ENCODE data around the gene NR0B2.
"Not testable (repeated sequence)": the region's sequence is repeated elsewhere in the genome, so short reads cannot be mapped to it uniquely, and the experiment has no call there.

NR0B2 gene

GRCh38 chr1:26913754-26914619, at the start of gene NR0B2:
NR0B2 (minus strand) TSS chr1:26913975; CDS start chr1:26913940, 35 bp downstream.
- no peak for DNase-seq

- DNase-seq = no peak
Measured at GRCh38 chr1:26961826-26962225, 48.1 kb upstream of the NR0B2 start.

GRCh38 chr1:26960625-26960966, 46.8 kb upstream of the NR0B2 start:
- no peak for DNase-seq

GRCh38 chr1:26959722-26960624, 46.2 kb upstream of the NR0B2 start, which contains the start of gene KDF1:
KDF1 (minus strand) TSS chr1:26960468; CDS start chr1:26952380, 8,088 bp downstream.
- DNase-seq = peak; percentile 64 to 67

GRCh38 chr1:26959270-26959669, 45.5 kb upstream of the NR0B2 start:
- DNase-seq = no peak

GRCh38 chr1:26957306-26957705, 43.5 kb upstream of the NR0B2 start:
- DNase-seq = no peak

GRCh38 chr1:26956321-26956720, 42.5 kb upstream of the NR0B2 start:
- no peak for DNase-seq

GRCh38 chr1:26953374-26953773, 39.6 kb upstream of the NR0B2 start:
- DNase-seq = no peak

- no peak for DNase-seq
Measured at GRCh38 chr1:26951821-26952497, 38.2 kb upstream of the NR0B2 start.

GRCh38 chr1:26951216-26951615, 37.4 kb upstream of the NR0B2 start:
- no peak for DNase-seq

GRCh38 chr1:26950602-26951001, 36.8 kb upstream of the NR0B2 start:
- DNase-seq = no peak

GRCh38 chr1:26949926-26950319, 36.1 kb upstream of the NR0B2 start:
- no peak for DNase-seq

- no peak for DNase-seq
Measured at GRCh38 chr1:26949266-26949925, 35.6 kb upstream of the NR0B2 start.

- not testable (repeated sequence) for DNase-seq
Measured at GRCh38 chr1:26948725-26949057, 34.9 kb upstream of the NR0B2 start.

GRCh38 chr1:26946270-26946669, 32.5 kb upstream of the NR0B2 start:
- DNase-seq = no peak

- no peak for DNase-seq
Measured at GRCh38 chr1:26945728-26946127, 32.0 kb upstream of the NR0B2 start.

- no peak for DNase-seq
Measured at GRCh38 chr1:26945138-26945537, 31.4 kb upstream of the NR0B2 start.

- no peak for DNase-seq
Measured at GRCh38 chr1:26942656-26943055, 28.9 kb upstream of the NR0B2 start.

- no peak for DNase-seq
Measured at GRCh38 chr1:26941311-26941710, 27.5 kb upstream of the NR0B2 start.

GRCh38 chr1:26938659-26939025, 24.9 kb upstream of the NR0B2 start:
- DNase-seq = no peak

- no peak for DNase-seq
Measured at GRCh38 chr1:26938004-26938658, 24.4 kb upstream of the NR0B2 start.

GRCh38 chr1:26936823-26937222, 23.0 kb upstream of the NR0B2 start:
- no peak for DNase-seq

Data from CD4-positive, alpha-beta T cell treated with Interleukin-4 for 1 hour (primary cell).